D341Med (cell line): ENCODE measurements around the gene OSBPL8.

ENCODE experiments used
- DNase-seq: peaks from one replicate; pipeline ENCODE4 v3.0.0; 2012; ENCODE audit warnings: low spot score

OSBPL8 gene

DNA sequence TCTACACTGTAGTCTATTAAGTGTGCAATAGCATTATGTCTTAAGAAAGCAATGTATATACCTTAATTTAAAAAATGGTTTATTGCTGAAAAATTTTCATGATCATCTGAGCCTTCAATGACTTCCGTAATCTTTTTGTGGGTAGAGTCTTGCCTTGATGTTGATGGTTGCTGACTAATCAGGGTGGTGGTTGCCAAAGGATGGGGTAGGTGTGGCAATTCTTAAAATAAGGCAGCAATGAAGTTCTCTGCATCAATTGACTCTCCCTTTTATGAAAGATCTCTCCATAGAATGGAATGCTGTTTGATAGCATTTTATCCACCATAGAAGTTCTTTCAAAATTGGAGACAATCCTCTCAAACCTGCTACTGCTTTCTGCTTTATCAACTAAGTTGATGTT lies 252.5 kb downstream of the OSBPL8 start:
- no peak for DNase-seq

DNA sequence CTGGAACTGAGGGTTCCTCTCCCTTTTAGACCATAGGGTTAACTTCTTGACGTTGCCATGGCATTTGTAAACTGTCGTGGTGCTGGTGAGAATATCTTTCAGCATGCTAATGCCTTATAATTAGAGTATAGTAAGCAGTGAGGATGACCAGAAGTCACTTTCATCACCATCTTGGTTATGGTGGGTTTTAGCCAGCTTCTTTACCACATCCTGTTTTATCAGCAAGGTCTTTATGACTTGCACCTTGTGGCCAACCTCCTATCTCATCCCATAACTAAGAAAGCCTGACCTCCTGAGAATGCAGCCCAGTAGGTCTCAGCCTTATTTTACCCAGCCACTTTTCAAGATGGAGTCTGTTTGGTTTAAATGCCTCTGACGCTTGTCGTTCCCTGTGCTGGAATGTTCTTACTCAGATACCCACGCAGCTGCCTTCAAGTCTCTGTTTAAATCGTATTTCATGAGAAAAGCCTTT lies 255.5 kb downstream of the OSBPL8 start:
- DNase-seq, result no peak

DNA sequence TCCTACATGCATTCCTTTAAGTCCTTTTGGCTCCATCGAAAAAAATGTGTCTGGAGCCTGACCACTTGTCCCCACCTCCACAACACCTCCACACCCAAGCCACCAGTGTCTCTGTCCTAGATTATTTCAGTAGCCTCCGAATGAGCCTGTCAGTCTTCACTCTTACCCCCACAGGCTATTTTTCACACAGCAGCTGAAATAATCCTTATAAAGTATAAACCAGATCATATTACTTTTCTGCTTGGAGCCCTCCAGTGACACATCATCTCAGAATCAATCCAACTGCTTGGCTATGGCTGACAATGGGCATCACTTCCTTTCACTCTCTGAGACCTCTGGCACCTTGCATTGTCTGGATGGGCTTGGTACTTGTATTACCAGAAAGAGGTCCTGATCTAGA lies 256.2 kb downstream of the OSBPL8 start:
- DNase-seq, result no peak
